Activated naive CD8-positive, alpha-beta T cell treated with anti-CD3 and anti-CD28 coated beads, Interleukin-2, amount 50 U/mL, for 24 hours (primary cell): ENCODE results near the gene AKR1C2.
"Not testable (repeated sequence)": the region's sequence is repeated elsewhere in the genome, so short reads cannot be mapped to it uniquely, and the experiment has no call there.

Source experiments
- ATAC-seq: fragments of 150-1000 bp; cut with Tn5 transposase; one replicate; pipeline ENCODE4 v1.10.0; 2021
- DNase-seq: peaks from one replicate; pipeline ENCODE4 v3.0.0; 2021
- H3K27ac Mint-ChIP-seq: one replicate; pipeline ENCODE4 v1.8.0; 2021; ENCODE audit warnings: mild to moderate bottlenecking, mixed read lengths
- H3K27me3 Mint-ChIP-seq: one replicate; pipeline ENCODE4 v1.8.0; 2021; ENCODE audit warnings: mixed read lengths
- H3K36me3 Mint-ChIP-seq: one replicate; pipeline ENCODE4 v1.8.0; 2021; ENCODE audit warnings: low read depth, mixed read lengths
- H3K4me1 Mint-ChIP-seq: one replicate; pipeline ENCODE4 v1.8.0; 2021; ENCODE audit warnings: mixed read lengths
- H3K4me3 Mint-ChIP-seq: one replicate; pipeline ENCODE4 v1.8.0; 2021; ENCODE audit warnings: mild to moderate bottlenecking, moderate library complexity, mixed read lengths
- H3K9me3 Mint-ChIP-seq: one replicate; pipeline ENCODE4 v1.8.0; 2021; ENCODE audit warnings: mixed read lengths

Gene AKR1C2

GRCh38 chr10:5003127-5004029, at the start of gene AKR1C2:
AKR1C2 (minus strand) TSS chr10:5003857; CDS start chr10:5003835, 22 bp downstream.
- not testable (repeated sequence) for H3K36me3 Mint-ChIP-seq, H3K27me3 Mint-ChIP-seq, H3K4me1 Mint-ChIP-seq, H3K27ac Mint-ChIP-seq, DNase-seq, ATAC-seq, H3K4me3 Mint-ChIP-seq, H3K9me3 Mint-ChIP-seq

- not testable (repeated sequence) for H3K9me3 Mint-ChIP-seq, H3K27ac Mint-ChIP-seq, H3K27me3 Mint-ChIP-seq, ATAC-seq, H3K4me3 Mint-ChIP-seq, DNase-seq, H3K4me1 Mint-ChIP-seq, H3K36me3 Mint-ChIP-seq
Observed at GRCh38 chr10:5052951-5053500, 49.4 kb upstream of the AKR1C2 start.

GRCh38 chr10:5047912-5048628, 44.4 kb upstream of the AKR1C2 start:
- DNase-seq (no peak), ATAC-seq (no peak)
- Mint-ChIP-seq H3K4me1 (no peaks in the 10 kb centered on the region), H3K9me3 (no peaks in the 10 kb centered on the region), H3K27ac (no peak overlapping the region), H3K27me3 (no peaks in the 10 kb centered on the region), H3K36me3 (no peaks in the 10 kb centered on the region), H3K4me3 (no peak overlapping the region)

GRCh38 chr10:5047055-5047454, 43.4 kb upstream of the AKR1C2 start:
- H3K27me3 Mint-ChIP-seq, H3K4me1 Mint-ChIP-seq, H3K9me3 Mint-ChIP-seq, H3K4me3 Mint-ChIP-seq, ATAC-seq, H3K36me3 Mint-ChIP-seq, DNase-seq, H3K27ac Mint-ChIP-seq: not testable (repeated sequence)

GRCh38 chr10:5046410-5046809, 42.8 kb upstream of the AKR1C2 start:
- no peaks in the 10 kb centered on the region for H3K36me3 Mint-ChIP-seq
- no peak for DNase-seq
- H3K27me3 Mint-ChIP-seq, result no peaks in the 10 kb centered on the region
- H3K4me1 Mint-ChIP-seq, result no peaks in the 10 kb centered on the region
- H3K4me3 Mint-ChIP-seq, result no peak overlapping the region
- no peak for ATAC-seq
- H3K9me3 Mint-ChIP-seq, result no peaks in the 10 kb centered on the region
- H3K27ac Mint-ChIP-seq, result no peak overlapping the region

- ATAC-seq (no peak), DNase-seq (no peak)
- Mint-ChIP-seq H3K4me3 (no peak overlapping the region), H3K27ac (no peak overlapping the region), H3K9me3 (no peaks in the 10 kb centered on the region), H3K27me3 (no peaks in the 10 kb centered on the region), H3K36me3 (no peaks in the 10 kb centered on the region), H3K4me1 (no peaks in the 10 kb centered on the region)
Observed at GRCh38 chr10:5045095-5045494, 41.4 kb upstream of the AKR1C2 start.

- H3K36me3 Mint-ChIP-seq, result no peaks in the 10 kb centered on the region
- no peak overlapping the region for H3K4me3 Mint-ChIP-seq
- H3K4me1 Mint-ChIP-seq, result no peaks in the 10 kb centered on the region
- no peaks in the 10 kb centered on the region for H3K27me3 Mint-ChIP-seq
- no peak overlapping the region for H3K27ac Mint-ChIP-seq
- ATAC-seq (no peak), DNase-seq (no peak)
- no peaks in the 10 kb centered on the region for H3K9me3 Mint-ChIP-seq
Observed at GRCh38 chr10:5043716-5044115, 40.1 kb upstream of the AKR1C2 start.

- no peak overlapping the region for H3K27ac Mint-ChIP-seq
- H3K9me3 Mint-ChIP-seq, result no peaks in the 10 kb centered on the region
- ATAC-seq, result no peak
- no peak overlapping the region for H3K4me3 Mint-ChIP-seq
- no peaks in the 10 kb centered on the region for H3K36me3 Mint-ChIP-seq
- H3K27me3 Mint-ChIP-seq, result no peaks in the 10 kb centered on the region
- no peak for DNase-seq
- H3K4me1 Mint-ChIP-seq, result no peaks in the 10 kb centered on the region
Observed at GRCh38 chr10:5042922-5043321, 39.3 kb upstream of the AKR1C2 start.

- Mint-ChIP-seq H3K4me1 (no peaks in the 10 kb centered on the region), H3K9me3 (no peaks in the 10 kb centered on the region), H3K27me3 (no peaks in the 10 kb centered on the region), H3K36me3 (no peaks in the 10 kb centered on the region), H3K27ac (no peak overlapping the region), H3K4me3 (no peak overlapping the region)
- DNase-seq, result no peak
- no peak for ATAC-seq
Observed at GRCh38 chr10:5041471-5042023, 37.9 kb upstream of the AKR1C2 start.

GRCh38 chr10:5040781-5041470, 37.3 kb upstream of the AKR1C2 start:
- no peaks in the 10 kb centered on the region for H3K4me1 Mint-ChIP-seq
- H3K4me3 Mint-ChIP-seq, result no peak overlapping the region
- H3K9me3 Mint-ChIP-seq, result no peaks in the 10 kb centered on the region
- DNase-seq, result no peak
- H3K27me3 Mint-ChIP-seq, result no peaks in the 10 kb centered on the region
- no peak for ATAC-seq
- H3K36me3 Mint-ChIP-seq, result no peaks in the 10 kb centered on the region
- H3K27ac Mint-ChIP-seq, result no peak overlapping the region

GRCh38 chr10:5040010-5040673, 36.5 kb upstream of the AKR1C2 start:
- H3K4me3 Mint-ChIP-seq, result no peak overlapping the region
- no peak for DNase-seq
- peaks cover 6% of the 10 kb centered on the region for H3K9me3 Mint-ChIP-seq
- H3K4me1 Mint-ChIP-seq, result no peaks in the 10 kb centered on the region
- ATAC-seq, result no peak
- H3K27me3 Mint-ChIP-seq, result no peaks in the 10 kb centered on the region
- no peak overlapping the region for H3K27ac Mint-ChIP-seq
- H3K36me3 Mint-ChIP-seq, result no peaks in the 10 kb centered on the region

- Mint-ChIP-seq H3K27ac (no peak overlapping the region), H3K9me3 (peaks cover 7% of the 10 kb centered on the region), H3K4me3 (no peak overlapping the region), H3K27me3 (no peaks in the 10 kb centered on the region), H3K4me1 (no peaks in the 10 kb centered on the region), H3K36me3 (peaks cover 2% of the 10 kb centered on the region)
- ATAC-seq, result no peak
- no peak for DNase-seq
Observed at GRCh38 chr10:5038733-5039132, 35.1 kb upstream of the AKR1C2 start.

GRCh38 chr10:5038101-5038500, 34.4 kb upstream of the AKR1C2 start:
- no peak for DNase-seq
- peaks cover 7% of the 10 kb centered on the region for H3K9me3 Mint-ChIP-seq
- no peak overlapping the region for H3K27ac Mint-ChIP-seq
- no peak for ATAC-seq
- H3K4me1 Mint-ChIP-seq, result no peaks in the 10 kb centered on the region
- H3K27me3 Mint-ChIP-seq, result no peaks in the 10 kb centered on the region
- H3K4me3 Mint-ChIP-seq, result no peak overlapping the region
- H3K36me3 Mint-ChIP-seq, result peaks cover 2% of the 10 kb centered on the region

- ATAC-seq (no peak), DNase-seq (no peak)
- H3K4me1 Mint-ChIP-seq, result no peaks in the 10 kb centered on the region
- peaks cover 2% of the 10 kb centered on the region for H3K36me3 Mint-ChIP-seq
- no peak overlapping the region for H3K27ac Mint-ChIP-seq
- H3K4me3 Mint-ChIP-seq, result no peak overlapping the region
- peaks cover 10% of the 10 kb centered on the region for H3K9me3 Mint-ChIP-seq
- no peaks in the 10 kb centered on the region for H3K27me3 Mint-ChIP-seq
Observed at GRCh38 chr10:5036511-5036910, 32.9 kb upstream of the AKR1C2 start.
